HEK293 (cell line): ENCODE measurements around the gene PPP6R3.

Experiments used
- CTCF ChIA-PET: fragments of 350-600 bp; formaldehyde crosslinking; extraction: SDS; loops from one replicate; lab custom pipeline; 2021; ENCODE audit warnings: antibody characterized with exemption; lab: Yijun Ruan, JAX
- POLR2A ChIA-PET: fragments of 300-600 bp; formaldehyde crosslinking; extraction: SDS; loops from one replicate; lab custom pipeline; 2020; ENCODE audit warnings: antibody characterized with exemption, inconsistent platforms; lab: Yijun Ruan, JAX
- H3K27ac ChIP-seq: fragments of 200-500 bp; sonication (Bioruptor generic); 2 replicates; pipeline ENCODE4 v1.5.1; 2014; ENCODE audit warnings: low read depth, low read length, control low read depth, inconsistent platforms; ENCODE audit errors: extremely low read depth
- H3K36me3 ChIP-seq, 2 experiments: fragments of 200-500 bp in 1 of 2; sonication (Bioruptor generic) in 1 of 2; 1 replicate in 1 of 2; 2 replicates in 1 of 2; pipeline ENCODE4 v1.5.1; 2014 to 2017; ENCODE audit warnings: inconsistent platforms in 2 of 2, low read length in 2 of 2; ENCODE audit not compliant: control insufficient read depth in 2 of 2, insufficient read depth in 1 of 2
- H3K4me1 ChIP-seq: fragments of 200-500 bp; sonication (Bioruptor generic); 2 replicates; pipeline ENCODE4 v1.5.1; 2014; ENCODE audit warnings: mild to moderate bottlenecking, low read length, inconsistent platforms; ENCODE audit not compliant: control insufficient read depth, insufficient read depth
- H3K4me3 ChIP-seq: 2 replicates; pipeline ENCODE4 v1.5.1; 2011; ENCODE audit warnings: low read depth, mild to moderate bottlenecking, control low read depth, low read length, moderate library complexity
- H3K9me3 ChIP-seq: fragments of 200-500 bp; sonication (Bioruptor generic); 2 replicates; pipeline ENCODE4 v1.5.1; 2014; ENCODE audit warnings: low read depth, low read length, inconsistent platforms; ENCODE audit not compliant: control insufficient read depth, insufficient read depth
- ATF2 ChIP-seq: fragments of 450-650 bp; formaldehyde crosslinking; IDR thresholded peaks from 2 replicates; pipeline ENCODE4 v1.5.1; 2016; ENCODE audit warnings: missing biosample characterization, missing genetic modification characterization, low read depth
- HOXA7 ChIP-seq: sonication (generic); formaldehyde crosslinking; IDR thresholded peaks from 2 replicates; pipeline ENCODE4 v1.8.1; 2022; ENCODE audit warnings: missing genetic modification reagents, borderline replicate concordance
- KLF1 ChIP-seq: fragments of 450-650 bp; formaldehyde crosslinking; IDR thresholded peaks from 2 replicates; pipeline ENCODE4 v1.5.1; 2016; ENCODE audit warnings: missing biosample characterization, missing genetic modification characterization
- KLF8 ChIP-seq: fragments of 450-650 bp; formaldehyde crosslinking; IDR thresholded peaks from 2 replicates; pipeline ENCODE4 v1.5.1; 2016; ENCODE audit warnings: missing biosample characterization, missing genetic modification characterization
- KLF9 ChIP-seq: fragments of 450-650 bp; formaldehyde crosslinking; IDR thresholded peaks from 2 replicates; pipeline ENCODE4 v1.5.1; 2016; ENCODE audit warnings: missing biosample characterization, missing genetic modification characterization, low read depth
- MYNN ChIP-seq: fragments of 450-650 bp; formaldehyde crosslinking; IDR thresholded peaks from 2 replicates; pipeline ENCODE4 v1.5.1; 2016; ENCODE audit warnings: missing biosample characterization, missing genetic modification characterization, borderline replicate concordance
- RBAK ChIP-seq: fragments of 450-650 bp; formaldehyde crosslinking; IDR thresholded peaks from 2 replicates; pipeline ENCODE4 v1.5.1; 2016; ENCODE audit warnings: missing biosample characterization, missing genetic modification characterization
- SP2 ChIP-seq: fragments of 450-650 bp; formaldehyde crosslinking; IDR thresholded peaks from 2 replicates; pipeline ENCODE4 v1.5.1; 2016; ENCODE audit warnings: missing biosample characterization, missing genetic modification characterization
- ZFP37 ChIP-seq: fragments of 450-650 bp; formaldehyde crosslinking; IDR thresholded peaks from 2 replicates; pipeline ENCODE4 v1.5.1; 2016; ENCODE audit warnings: missing biosample characterization, missing genetic modification characterization
- ZNF223 ChIP-seq: fragments of 450-650 bp; formaldehyde crosslinking; IDR thresholded peaks from 2 replicates; pipeline ENCODE4 v1.5.1; 2016; ENCODE audit warnings: missing biosample characterization, missing genetic modification characterization
- ZNF24 ChIP-seq: fragments of 450-650 bp; formaldehyde crosslinking; IDR thresholded peaks from 2 replicates; pipeline ENCODE4 v1.5.1; 2016; ENCODE audit warnings: missing biosample characterization, missing genetic modification characterization
- ZNF335 ChIP-seq: fragments of 450-650 bp; formaldehyde crosslinking; conservative IDR thresholded peaks from 2 replicates; pipeline ENCODE4 v1.5.1; 2016; ENCODE audit warnings: missing biosample characterization, missing genetic modification characterization
- ZNF350 ChIP-seq: fragments of 450-650 bp; formaldehyde crosslinking; IDR thresholded peaks from 2 replicates; pipeline ENCODE4 v1.5.0; 2017; ENCODE audit warnings: missing biosample characterization, mild to moderate bottlenecking, missing genetic modification characterization
- ZNF391 ChIP-seq: fragments of 450-650 bp; formaldehyde crosslinking; IDR thresholded peaks from 2 replicates; pipeline ENCODE4 v1.5.1; 2016; ENCODE audit warnings: low read depth, missing biosample characterization, missing genetic modification characterization, borderline replicate concordance
- ZNF416 ChIP-seq: fragments of 450-650 bp; formaldehyde crosslinking; IDR thresholded peaks from 2 replicates; pipeline ENCODE4 v1.5.1; 2016; ENCODE audit warnings: missing biosample characterization, missing genetic modification characterization
- ZNF433 ChIP-seq: fragments of 450-650 bp; formaldehyde crosslinking; IDR thresholded peaks from 2 replicates; pipeline ENCODE4 v1.5.1; 2016; ENCODE audit warnings: missing biosample characterization, missing genetic modification characterization, low read depth
- ZNF544 ChIP-seq: fragments of 450-650 bp; formaldehyde crosslinking; IDR thresholded peaks from 2 replicates; pipeline ENCODE4 v1.5.0; 2017; ENCODE audit warnings: missing biosample characterization, missing genetic modification characterization
- ZNF561 ChIP-seq: fragments of 450-650 bp; IDR thresholded peaks from 2 replicates; pipeline ENCODE4 v1.5.1; 2018; ENCODE audit warnings: missing biosample characterization, missing genetic modification characterization, borderline replicate concordance
- ZNF670 ChIP-seq: fragments of 450-650 bp; formaldehyde crosslinking; IDR thresholded peaks from 2 replicates; pipeline ENCODE4 v1.5.1; 2016; ENCODE audit warnings: missing biosample characterization, missing genetic modification characterization, low read depth
- ZNF701 ChIP-seq: fragments of 450-650 bp; formaldehyde crosslinking; IDR thresholded peaks from 2 replicates; pipeline ENCODE4 v1.5.1; 2016; ENCODE audit warnings: missing biosample characterization, missing genetic modification characterization
- ZNF707 ChIP-seq: fragments of 450-650 bp; formaldehyde crosslinking; IDR thresholded peaks from 2 replicates; pipeline ENCODE4 v1.5.1; 2016; ENCODE audit warnings: missing biosample characterization, missing genetic modification characterization
- ZNF76 ChIP-seq: fragments of 450-650 bp; formaldehyde crosslinking; IDR thresholded peaks from 2 replicates; pipeline ENCODE4; 2016; ENCODE audit warnings: low read depth, missing biosample characterization, missing genetic modification characterization, borderline replicate concordance
- TF ChIP-seq, protein P1 (sequence below): fragments of 450-650 bp; formaldehyde crosslinking; conservative IDR thresholded peaks from 2 replicates; pipeline ENCODE4 v1.5.1; 2016; ENCODE audit warnings: low read depth, missing biosample characterization, missing genetic modification characterization
- TF ChIP-seq, protein P2 (sequence below): fragments of 450-650 bp; formaldehyde crosslinking; IDR thresholded peaks from 2 replicates; pipeline ENCODE4 v1.5.1; 2016; ENCODE audit warnings: missing biosample characterization, missing genetic modification characterization, borderline replicate concordance
- TF ChIP-seq, protein P3 (sequence below): fragments of 450-650 bp; formaldehyde crosslinking; IDR thresholded peaks from 2 replicates; pipeline ENCODE4 v1.5.1; 2016; ENCODE audit warnings: missing biosample characterization, missing genetic modification characterization

The PPP6R3 gene

DNA sequence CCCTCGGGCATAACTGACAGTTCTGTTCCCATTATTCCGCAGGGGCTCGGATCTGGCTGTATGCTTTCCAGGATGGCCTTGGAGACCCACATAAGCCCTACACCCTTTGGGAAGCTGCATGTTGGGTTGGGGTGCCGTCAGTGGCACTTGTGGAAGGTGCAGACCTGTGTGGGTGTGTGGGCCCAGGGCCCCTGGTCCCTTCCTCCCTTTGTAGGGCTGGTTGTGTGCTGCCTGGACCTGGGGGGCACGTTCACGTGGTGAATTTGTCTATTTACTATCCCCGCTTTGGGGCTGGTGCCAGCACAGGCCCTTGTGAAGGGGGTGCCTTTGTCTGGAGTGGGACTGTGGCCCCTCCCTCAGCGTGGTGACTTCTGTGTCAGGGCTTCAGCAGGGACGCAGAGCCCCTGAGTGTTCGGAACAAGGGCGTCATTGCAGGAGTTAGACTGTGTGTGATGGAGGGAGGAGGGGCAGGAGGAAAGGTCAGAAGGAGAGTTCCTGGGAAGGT is 15.0 kb upstream of the PPP6R3 start:
- H3K9me3 ChIP-seq = no peaks in the 10 kb centered on the region
- TF ChIP-seq ZFP37 (tag by site-specific recombination) (no peak), HOXA7 (no peak), KLF8 (no peak), KLF1 (tag by site-specific recombination) (no peak), ATF2 (no peak), ZNF76 (no peak), ZNF223 (tag by site-specific recombination) (no peak), KLF9 (no peak), ZNF335 (tag by site-specific recombination) (no peak), ZNF544 (tag by site-specific recombination) (no peak), ZNF416 (tag by site-specific recombination) (no peak), SP2 (tag by site-specific recombination) (no peak), ZNF701 (tag by site-specific recombination) (no peak), MYNN (no peak), ZNF24 (no peak), ZNF561 (tag by site-specific recombination) (no peak)
- TF ChIP-seq, protein P1, sequence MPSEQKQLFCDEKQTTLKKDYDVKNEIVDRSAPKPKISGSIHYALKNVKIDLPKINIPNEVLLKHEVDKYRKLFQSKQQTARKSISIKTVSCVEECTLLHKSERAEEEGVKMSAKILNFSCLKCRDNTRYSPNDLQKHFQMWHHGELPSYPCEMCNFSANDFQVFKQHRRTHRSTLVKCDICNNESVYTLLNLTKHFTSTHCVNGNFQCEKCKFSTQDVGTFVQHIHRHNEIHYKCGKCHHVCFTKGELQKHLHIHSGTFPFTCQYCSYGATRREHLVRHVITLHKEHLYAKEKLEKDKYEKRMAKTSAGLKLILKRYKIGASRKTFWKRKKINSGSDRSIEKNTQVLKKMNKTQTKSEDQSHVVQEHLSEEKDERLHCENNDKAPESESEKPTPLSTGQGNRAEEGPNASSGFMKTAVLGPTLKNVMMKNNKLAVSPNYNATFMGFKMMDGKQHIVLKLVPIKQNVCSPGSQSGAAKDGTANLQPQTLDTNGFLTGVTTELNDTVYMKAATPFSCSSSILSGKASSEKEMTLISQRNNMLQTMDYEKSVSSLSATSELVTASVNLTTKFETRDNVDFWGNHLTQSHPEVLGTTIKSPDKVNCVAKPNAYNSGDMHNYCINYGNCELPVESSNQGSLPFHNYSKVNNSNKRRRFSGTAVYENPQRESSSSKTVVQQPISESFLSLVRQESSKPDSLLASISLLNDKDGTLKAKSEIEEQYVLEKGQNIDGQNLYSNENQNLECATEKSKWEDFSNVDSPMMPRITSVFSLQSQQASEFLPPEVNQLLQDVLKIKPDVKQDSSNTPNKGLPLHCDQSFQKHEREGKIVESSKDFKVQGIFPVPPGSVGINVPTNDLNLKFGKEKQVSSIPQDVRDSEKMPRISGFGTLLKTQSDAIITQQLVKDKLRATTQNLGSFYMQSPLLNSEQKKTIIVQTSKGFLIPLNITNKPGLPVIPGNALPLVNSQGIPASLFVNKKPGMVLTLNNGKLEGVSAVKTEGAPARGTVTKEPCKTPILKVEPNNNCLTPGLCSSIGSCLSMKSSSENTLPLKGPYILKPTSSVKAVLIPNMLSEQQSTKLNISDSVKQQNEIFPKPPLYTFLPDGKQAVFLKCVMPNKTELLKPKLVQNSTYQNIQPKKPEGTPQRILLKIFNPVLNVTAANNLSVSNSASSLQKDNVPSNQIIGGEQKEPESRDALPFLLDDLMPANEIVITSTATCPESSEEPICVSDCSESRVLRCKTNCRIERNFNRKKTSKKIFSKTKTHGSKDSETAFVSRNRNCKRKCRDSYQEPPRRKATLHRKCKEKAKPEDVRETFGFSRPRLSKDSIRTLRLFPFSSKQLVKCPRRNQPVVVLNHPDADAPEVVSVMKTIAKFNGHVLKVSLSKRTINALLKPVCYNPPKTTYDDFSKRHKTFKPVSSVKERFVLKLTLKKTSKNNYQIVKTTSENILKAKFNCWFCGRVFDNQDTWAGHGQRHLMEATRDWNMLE (tag by site-specific recombination) = no peak
- POLR2A ChIA-PET = no interaction called here
- H3K36me3 ChIP-seq = peaks cover 0 to 18% of the 10 kb centered on the region in 2 experiments; a peak in 2 of 3 replicates
- H3K27ac ChIP-seq = no peak overlapping the region
- H3K4me3 ChIP-seq = no peak overlapping the region
- CTCF ChIA-PET = no interaction called here
- peaks cover 11% of the 10 kb centered on the region; the same call in 1 of the 2 replicates for H3K4me1 ChIP-seq

- ChIA-PET POLR2A (no interaction called here), CTCF (interaction anchor here (1.1 kb wide), 1 partner anchor 189 kb away, joined by 3 read pairs; no protein-coding TSS in a partner anchor)
- no peak overlapping the region for H3K4me3 ChIP-seq
- peaks cover 0 to 18% of the 10 kb centered on the region in 2 experiments; a peak in 2 of 3 replicates for H3K36me3 ChIP-seq
- H3K27ac ChIP-seq = no peak overlapping the region
- no peaks in the 10 kb centered on the region for H3K9me3 ChIP-seq
- TF ChIP-seq ZNF391 (tag by site-specific recombination) (no peak), ZNF433 (tag by site-specific recombination) (no peak), ZNF670 (tag by site-specific recombination) (no peak), RBAK (tag by site-specific recombination) (no peak), ZNF350 (no peak), ZNF707 (tag by site-specific recombination) (no peak)
- TF ChIP-seq, protein P2, sequence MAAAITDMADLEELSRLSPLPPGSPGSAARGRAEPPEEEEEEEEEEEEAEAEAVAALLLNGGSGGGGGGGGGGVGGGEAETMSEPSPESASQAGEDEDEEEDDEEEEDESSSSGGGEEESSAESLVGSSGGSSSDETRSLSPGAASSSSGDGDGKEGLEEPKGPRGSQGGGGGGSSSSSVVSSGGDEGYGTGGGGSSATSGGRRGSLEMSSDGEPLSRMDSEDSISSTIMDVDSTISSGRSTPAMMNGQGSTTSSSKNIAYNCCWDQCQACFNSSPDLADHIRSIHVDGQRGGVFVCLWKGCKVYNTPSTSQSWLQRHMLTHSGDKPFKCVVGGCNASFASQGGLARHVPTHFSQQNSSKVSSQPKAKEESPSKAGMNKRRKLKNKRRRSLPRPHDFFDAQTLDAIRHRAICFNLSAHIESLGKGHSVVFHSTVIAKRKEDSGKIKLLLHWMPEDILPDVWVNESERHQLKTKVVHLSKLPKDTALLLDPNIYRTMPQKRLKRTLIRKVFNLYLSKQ (tag by site-specific recombination) = no peak
- TF ChIP-seq, protein P3, sequence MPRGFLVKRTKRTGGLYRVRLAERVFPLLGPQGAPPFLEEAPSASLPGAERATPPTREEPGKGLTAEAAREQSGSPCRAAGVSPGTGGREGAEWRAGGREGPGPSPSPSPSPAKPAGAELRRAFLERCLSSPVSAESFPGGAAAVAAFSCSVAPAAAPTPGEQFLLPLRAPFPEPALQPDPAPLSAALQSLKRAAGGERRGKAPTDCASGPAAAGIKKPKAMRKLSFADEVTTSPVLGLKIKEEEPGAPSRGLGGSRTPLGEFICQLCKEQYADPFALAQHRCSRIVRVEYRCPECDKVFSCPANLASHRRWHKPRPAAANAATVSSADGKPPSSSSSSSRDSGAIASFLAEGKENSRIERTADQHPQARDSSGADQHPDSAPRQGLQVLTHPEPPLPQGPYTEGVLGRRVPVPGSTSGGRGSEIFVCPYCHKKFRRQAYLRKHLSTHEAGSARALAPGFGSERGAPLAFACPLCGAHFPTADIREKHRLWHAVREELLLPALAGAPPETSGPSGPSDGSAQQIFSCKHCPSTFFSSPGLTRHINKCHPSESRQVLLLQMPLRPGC (tag by site-specific recombination) = no peak
- H3K4me1 ChIP-seq = peaks cover 10% of the 10 kb centered on the region; the same call in 1 of the 2 replicates
Observed at GRCh38 chr11:68446046-68446725, 14.4 kb upstream of the PPP6R3 start.
